Caco-2 (cell line): ENCODE results near the gene RAP1GAP2. TPM values are rescaled to one million over a fixed set of nuclear protein-coding genes. Genes with fewer than 3 reads are reported as not detected.

ENCODE experiments used
- BruUV-seq: library from RNA; stranded (reverse); fragments of 400-500 nt; replicated peaks from 2 replicates; lab custom pipeline; 2021; lab: Mats Ljungman, UMichigan
- CTCF ChIA-PET: fragments of 300-600 bp; sonication (Branson Sonifier 250); formaldehyde crosslinking; loops from one replicate; lab custom pipeline; 2022; ENCODE audit warnings: antibody characterized with exemption; lab: Charles Lee
- POLR2A ChIA-PET: fragments of 300-600 bp; sonication (Branson Sonifier 250); formaldehyde crosslinking; loops from one replicate; lab custom pipeline; 2022; ENCODE audit warnings: antibody characterized with exemption; lab: Charles Lee
- DNase-seq, 2 experiments: peaks; one replicate each; pipeline versions ENCODE4 v3.0.0 to v3.0.0-alpha.2; 2020 to 2022
- H3K27me3 ChIP-seq: replicated peaks from 2 replicates; pipeline ENCODE4 v1.6.0; 2011; ENCODE audit warnings: low read length; ENCODE audit not compliant: control insufficient read depth, insufficient read depth
- H3K36me3 ChIP-seq: 2 replicates; pipeline ENCODE4 v1.5.1; 2011; ENCODE audit warnings: low read length; ENCODE audit not compliant: control insufficient read depth, insufficient read depth
- H3K4me1 ChIP-seq: fragments of 250-450 bp; sonication (Bioruptor Pico); 2 replicates; pipeline ENCODE4 v1.5.1; 2020; ENCODE audit warnings: mild to moderate bottlenecking
- H3K4me3 ChIP-seq: 2 replicates; pipeline ENCODE4 v1.5.1; 2011; ENCODE audit warnings: low read depth, mild to moderate bottlenecking, control low read depth, low read length
- H3K9me3 ChIP-seq: fragments of 250-450 bp; sonication (Bioruptor Pico); 2 replicates; pipeline ENCODE4 v1.5.1; 2020; ENCODE audit warnings: mild to moderate bottlenecking, moderate library complexity
- H3K27ac Mint-ChIP-seq: one replicate; pipeline ENCODE4 v1.8.0; 2022; ENCODE audit warnings: mixed read lengths; ENCODE audit not compliant: unreplicated experiment
- H3K27me3 Mint-ChIP-seq: one replicate; pipeline ENCODE4 v1.8.0; 2022; ENCODE audit warnings: mixed read lengths; ENCODE audit not compliant: insufficient read depth, unreplicated experiment
- H3K36me3 Mint-ChIP-seq: one replicate; pipeline ENCODE4 v1.8.0; 2022; ENCODE audit warnings: mild to moderate bottlenecking, mixed read lengths; ENCODE audit not compliant: insufficient read depth, unreplicated experiment
- H3K4me1 Mint-ChIP-seq: one replicate; pipeline ENCODE4 v1.8.0; 2022; ENCODE audit warnings: low read depth, mixed read lengths; ENCODE audit not compliant: unreplicated experiment
- H3K4me3 Mint-ChIP-seq: one replicate; pipeline ENCODE4 v1.8.0; 2022; ENCODE audit warnings: mild to moderate bottlenecking, moderate library complexity, mixed read lengths; ENCODE audit not compliant: unreplicated experiment
- H3K9me3 Mint-ChIP-seq: one replicate; pipeline ENCODE4 v1.8.0; 2022; ENCODE audit warnings: mixed read lengths; ENCODE audit not compliant: unreplicated experiment
- intact Hi-C: fragments of 100-400 bp; cut with micrococcal nuclease; formaldehyde crosslinking; loops from one replicate; pipeline ENCODE4 v1.10.0; 2022; ENCODE audit not compliant: unreplicated experiment
- total RNA-seq: library from RNA; stranded (reverse); gene quantifications from 2 replicates; pipeline ENCODE4 v1.2.3, GENCODE V29; 2022
- TF ChIP-seq, protein P1 (sequence below), 2 experiments: fragments of 200-600 bp in 1 of 2; IDR thresholded peaks; 1 replicate in 1 of 2; 2 replicates in 1 of 2; pipeline versions ENCODE4 v1.5.1 to v1.8.0; 2011 to 2022; ENCODE audit warnings: antibody characterized with exemption in 1 of 2, control low read depth in 1 of 2, inconsistent platforms in 1 of 2, low read depth in 1 of 2, low read length in 1 of 2, mild to moderate bottlenecking in 1 of 2, moderate library complexity in 1 of 2; ENCODE audit not compliant: insufficient read depth in 1 of 2, severe bottlenecking in 1 of 2, unreplicated experiment in 1 of 2

RAP1GAP2 gene
- total RNA-seq, 1 experiment from 2014 or later, result 45.3 TPM

DNA sequence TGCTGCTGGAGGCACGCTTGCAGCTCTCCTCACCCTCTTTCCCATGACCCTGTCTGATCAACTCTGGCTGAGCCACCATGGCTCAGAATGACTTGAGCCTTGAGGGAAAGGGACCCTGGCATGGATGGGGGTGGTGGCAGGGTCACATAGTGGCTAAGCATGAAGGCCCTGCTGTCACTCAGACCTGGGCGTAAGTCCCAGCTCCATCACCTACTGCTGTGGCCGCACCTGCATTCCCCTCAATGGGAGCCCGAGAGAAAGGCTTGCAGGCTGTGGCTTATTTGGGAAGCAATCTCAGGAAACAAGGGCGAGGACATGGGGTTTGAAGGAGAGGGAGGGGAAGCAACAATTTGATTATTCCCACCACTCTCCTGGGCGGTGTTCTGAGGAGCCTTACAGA, 17.7 kb upstream of the RAP1GAP2 start:
- Histone ChIP-seq H3K4me1 (peaks cover 6% of the 10 kb centered on the region), H3K4me3 (no peak overlapping the region), H3K36me3 (no peaks in the 10 kb centered on the region), H3K9me3 (no peaks in the 10 kb centered on the region), H3K27me3 (no peaks in the 10 kb centered on the region)
- H3K4me3 Mint-ChIP-seq, result no peak overlapping the region
- no peak overlapping the region for H3K27ac Mint-ChIP-seq
- H3K9me3 Mint-ChIP-seq, result no peaks in the 10 kb centered on the region
- POLR2A ChIA-PET, result no interaction called here
- CTCF ChIA-PET, result interaction anchor here (1.5 kb wide), 1 partner anchor 396 kb away, joined by 3 read pairs; no protein-coding TSS in a partner anchor
- DNase-seq, result no peak
- H3K36me3 Mint-ChIP-seq, result no peaks in the 10 kb centered on the region
- peaks cover 3% of the 10 kb centered on the region for H3K27me3 Mint-ChIP-seq
- intact Hi-C loops, result no loop called here
- H3K4me1 Mint-ChIP-seq, result no peaks in the 10 kb centered on the region
- no TSS peak for BruUV-seq
- TF ChIP-seq, protein P1, sequence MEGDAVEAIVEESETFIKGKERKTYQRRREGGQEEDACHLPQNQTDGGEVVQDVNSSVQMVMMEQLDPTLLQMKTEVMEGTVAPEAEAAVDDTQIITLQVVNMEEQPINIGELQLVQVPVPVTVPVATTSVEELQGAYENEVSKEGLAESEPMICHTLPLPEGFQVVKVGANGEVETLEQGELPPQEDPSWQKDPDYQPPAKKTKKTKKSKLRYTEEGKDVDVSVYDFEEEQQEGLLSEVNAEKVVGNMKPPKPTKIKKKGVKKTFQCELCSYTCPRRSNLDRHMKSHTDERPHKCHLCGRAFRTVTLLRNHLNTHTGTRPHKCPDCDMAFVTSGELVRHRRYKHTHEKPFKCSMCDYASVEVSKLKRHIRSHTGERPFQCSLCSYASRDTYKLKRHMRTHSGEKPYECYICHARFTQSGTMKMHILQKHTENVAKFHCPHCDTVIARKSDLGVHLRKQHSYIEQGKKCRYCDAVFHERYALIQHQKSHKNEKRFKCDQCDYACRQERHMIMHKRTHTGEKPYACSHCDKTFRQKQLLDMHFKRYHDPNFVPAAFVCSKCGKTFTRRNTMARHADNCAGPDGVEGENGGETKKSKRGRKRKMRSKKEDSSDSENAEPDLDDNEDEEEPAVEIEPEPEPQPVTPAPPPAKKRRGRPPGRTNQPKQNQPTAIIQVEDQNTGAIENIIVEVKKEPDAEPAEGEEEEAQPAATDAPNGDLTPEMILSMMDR (IDR thresholded peaks at IDR 0.05; ENCODE audit: insufficient read depth in 1 of 2, low read depth in 1 of 2, low read length in 1 of 2, severe bottlenecking in 1 of 2, unreplicated experiment in 1 of 2), result no peak

DNA sequence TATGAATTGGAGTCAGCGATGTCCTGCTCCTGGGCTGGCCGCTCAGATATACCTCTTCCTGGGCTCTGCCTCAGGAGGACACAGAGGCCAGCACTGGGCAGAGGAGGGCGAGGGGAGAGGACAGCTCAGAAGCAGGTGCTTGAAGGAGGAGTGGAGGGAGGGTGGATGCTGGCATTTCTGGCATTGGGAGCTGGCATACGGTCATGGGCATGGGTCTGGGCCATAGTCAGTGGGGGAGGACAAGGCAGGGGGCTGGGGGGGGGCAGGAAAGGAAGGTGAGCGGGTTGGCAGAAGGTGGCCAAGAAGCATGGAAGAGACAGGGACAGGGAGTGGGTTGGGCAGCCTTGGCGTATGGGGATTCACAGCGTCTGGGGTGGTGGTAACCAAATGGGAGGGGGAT, 16.7 kb upstream of the RAP1GAP2 start:
- Histone ChIP-seq H3K4me1 (peaks cover 6% of the 10 kb centered on the region), H3K27me3 (no peaks in the 10 kb centered on the region), H3K4me3 (no peak overlapping the region), H3K9me3 (no peaks in the 10 kb centered on the region), H3K36me3 (no peaks in the 10 kb centered on the region)
- BruUV-seq, result no TSS peak
- no peak overlapping the region for H3K27ac Mint-ChIP-seq
- ChIA-PET CTCF (no interaction called here), POLR2A (no interaction called here)
- H3K27me3 Mint-ChIP-seq, result peaks cover 3% of the 10 kb centered on the region
- H3K4me1 Mint-ChIP-seq, result no peaks in the 10 kb centered on the region
- no peaks in the 10 kb centered on the region for H3K9me3 Mint-ChIP-seq
- H3K36me3 Mint-ChIP-seq, result no peaks in the 10 kb centered on the region
- no peak overlapping the region for H3K4me3 Mint-ChIP-seq
- intact Hi-C loops, result no loop called here
- TF ChIP-seq, protein P1 (IDR thresholded peaks at IDR 0.05; ENCODE audit: insufficient read depth in 1 of 2, low read depth in 1 of 2, low read length in 1 of 2, severe bottlenecking in 1 of 2, unreplicated experiment in 1 of 2), result no peak
- no peak for DNase-seq

DNA sequence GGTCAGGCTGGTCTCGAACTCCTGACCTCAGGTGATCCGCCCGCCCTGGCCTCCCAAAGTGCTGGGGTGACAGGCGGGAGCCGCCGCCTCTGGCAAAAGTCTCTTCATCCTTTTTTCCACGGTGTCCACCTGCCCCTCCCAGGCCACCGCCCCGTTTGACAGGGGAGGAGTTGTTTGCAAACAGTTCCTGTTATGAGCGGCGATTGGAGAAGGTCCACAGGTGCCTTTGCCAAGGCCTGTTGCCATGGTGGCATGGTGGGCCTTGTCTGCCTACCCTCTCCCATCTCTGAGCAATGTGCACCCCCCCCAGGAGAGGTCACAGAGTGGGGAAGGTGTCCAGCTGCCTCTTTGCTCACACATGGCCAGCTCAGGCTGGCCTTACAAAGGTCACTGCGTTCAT, 16.0 kb upstream of the RAP1GAP2 start:
- no peak overlapping the region for H3K4me3 Mint-ChIP-seq
- peaks cover under 1% of the 10 kb centered on the region for H3K4me1 Mint-ChIP-seq
- Histone ChIP-seq H3K9me3 (no peaks in the 10 kb centered on the region), H3K36me3 (no peaks in the 10 kb centered on the region), H3K4me1 (peaks cover 6% of the 10 kb centered on the region), H3K4me3 (no peak overlapping the region), H3K27me3 (no peaks in the 10 kb centered on the region)
- H3K36me3 Mint-ChIP-seq, result no peaks in the 10 kb centered on the region
- H3K27me3 Mint-ChIP-seq, result peaks cover under 1% of the 10 kb centered on the region
- POLR2A ChIA-PET, result no interaction called here
- TF ChIP-seq, protein P1 (IDR thresholded peaks at IDR 0.05; ENCODE audit: insufficient read depth in 1 of 2, low read depth in 1 of 2, low read length in 1 of 2, severe bottlenecking in 1 of 2, unreplicated experiment in 1 of 2), result no peak
- CTCF ChIA-PET, result no interaction called here
- intact Hi-C loops, result no loop called here
- H3K27ac Mint-ChIP-seq, result no peak overlapping the region
- no peak for DNase-seq
- H3K9me3 Mint-ChIP-seq, result no peaks in the 10 kb centered on the region
- no TSS peak for BruUV-seq
